Neural progenitor cell (in vitro differentiated cells): ENCODE results near the gene NFATC4.

Experiments
- EZH2 ChIP-seq: fragments of 200-600 bp; sonication (generic); IDR thresholded peaks from 2 replicates; pipeline ENCODE4 v1.6.1; 2017; ENCODE audit warnings: antibody characterized with exemption, mild to moderate bottlenecking, moderate library complexity
- TF ChIP-seq, protein P1 (sequence below): fragments of 200-600 bp; sonication (generic); IDR thresholded peaks from 2 replicates; pipeline ENCODE4 v1.5.1; 2017; ENCODE audit warnings: antibody characterized with exemption, mild to moderate bottlenecking

- TF ChIP-seq EZH2, result no peak
- TF ChIP-seq, protein P1, sequence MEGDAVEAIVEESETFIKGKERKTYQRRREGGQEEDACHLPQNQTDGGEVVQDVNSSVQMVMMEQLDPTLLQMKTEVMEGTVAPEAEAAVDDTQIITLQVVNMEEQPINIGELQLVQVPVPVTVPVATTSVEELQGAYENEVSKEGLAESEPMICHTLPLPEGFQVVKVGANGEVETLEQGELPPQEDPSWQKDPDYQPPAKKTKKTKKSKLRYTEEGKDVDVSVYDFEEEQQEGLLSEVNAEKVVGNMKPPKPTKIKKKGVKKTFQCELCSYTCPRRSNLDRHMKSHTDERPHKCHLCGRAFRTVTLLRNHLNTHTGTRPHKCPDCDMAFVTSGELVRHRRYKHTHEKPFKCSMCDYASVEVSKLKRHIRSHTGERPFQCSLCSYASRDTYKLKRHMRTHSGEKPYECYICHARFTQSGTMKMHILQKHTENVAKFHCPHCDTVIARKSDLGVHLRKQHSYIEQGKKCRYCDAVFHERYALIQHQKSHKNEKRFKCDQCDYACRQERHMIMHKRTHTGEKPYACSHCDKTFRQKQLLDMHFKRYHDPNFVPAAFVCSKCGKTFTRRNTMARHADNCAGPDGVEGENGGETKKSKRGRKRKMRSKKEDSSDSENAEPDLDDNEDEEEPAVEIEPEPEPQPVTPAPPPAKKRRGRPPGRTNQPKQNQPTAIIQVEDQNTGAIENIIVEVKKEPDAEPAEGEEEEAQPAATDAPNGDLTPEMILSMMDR, result no peak
Observed at GRCh38 chr14:24381363-24382063, 13.5 kb downstream of the NFATC4 start.
